ENCODE results near the gene PGRMC1.

DNA sequence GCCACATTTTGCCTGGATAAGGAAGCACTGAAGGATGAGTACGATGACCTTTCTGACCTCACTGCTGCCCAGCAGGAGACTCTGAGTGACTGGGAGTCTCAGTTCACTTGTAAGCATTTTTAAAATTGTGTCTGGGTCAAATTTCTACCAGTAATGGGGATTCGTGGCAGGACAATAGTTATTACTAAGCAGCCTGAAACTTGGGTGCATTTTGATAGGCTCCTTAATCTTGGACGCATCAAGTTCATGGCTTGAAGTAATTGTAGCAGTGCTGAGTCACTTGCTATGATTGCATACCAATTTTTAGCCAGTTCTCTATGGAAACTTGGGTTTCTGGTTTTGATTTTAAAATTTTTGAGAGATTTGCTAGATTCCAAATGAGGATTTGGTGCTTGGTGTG, 4.3 kb downstream of the PGRMC1 start:
- no peak for TF ChIP-seq POLR2A (IDR thresholded peaks at IDR 0.05)
- TF ChIP-seq, protein P1, sequence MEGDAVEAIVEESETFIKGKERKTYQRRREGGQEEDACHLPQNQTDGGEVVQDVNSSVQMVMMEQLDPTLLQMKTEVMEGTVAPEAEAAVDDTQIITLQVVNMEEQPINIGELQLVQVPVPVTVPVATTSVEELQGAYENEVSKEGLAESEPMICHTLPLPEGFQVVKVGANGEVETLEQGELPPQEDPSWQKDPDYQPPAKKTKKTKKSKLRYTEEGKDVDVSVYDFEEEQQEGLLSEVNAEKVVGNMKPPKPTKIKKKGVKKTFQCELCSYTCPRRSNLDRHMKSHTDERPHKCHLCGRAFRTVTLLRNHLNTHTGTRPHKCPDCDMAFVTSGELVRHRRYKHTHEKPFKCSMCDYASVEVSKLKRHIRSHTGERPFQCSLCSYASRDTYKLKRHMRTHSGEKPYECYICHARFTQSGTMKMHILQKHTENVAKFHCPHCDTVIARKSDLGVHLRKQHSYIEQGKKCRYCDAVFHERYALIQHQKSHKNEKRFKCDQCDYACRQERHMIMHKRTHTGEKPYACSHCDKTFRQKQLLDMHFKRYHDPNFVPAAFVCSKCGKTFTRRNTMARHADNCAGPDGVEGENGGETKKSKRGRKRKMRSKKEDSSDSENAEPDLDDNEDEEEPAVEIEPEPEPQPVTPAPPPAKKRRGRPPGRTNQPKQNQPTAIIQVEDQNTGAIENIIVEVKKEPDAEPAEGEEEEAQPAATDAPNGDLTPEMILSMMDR (IDR thresholded peaks at IDR 0.05) = no peak

Measured in uterus (tissue), 2 donors.